HepG2 (cell line): ENCODE data around the gene TMEM185B. TPM values are rescaled to one million over a fixed set of nuclear protein-coding genes. Genes with fewer than 3 reads are reported as not detected.

ENCODE experiments used
- PHF21A ChIP-seq: sonication (generic); formaldehyde crosslinking; IDR thresholded peaks from 2 replicates; pipeline ENCODE4 v1.5.0; 2020; ENCODE audit warnings: mild to moderate bottlenecking, missing genetic modification reagents
- RBFOX2 ChIP-seq: fragments of 200-400 bp; formaldehyde crosslinking; IDR thresholded peaks from 2 replicates; pipeline ENCODE4 v1.6.1; 2017; ENCODE audit warnings: low read depth, mild to moderate bottlenecking, low read length
- SP140L ChIP-seq: sonication (generic); formaldehyde crosslinking; IDR thresholded peaks from 2 replicates; pipeline ENCODE4 v1.4.0; 2020; ENCODE audit warnings: missing genetic modification reagents, borderline replicate concordance
- ZFY ChIP-seq: sonication (generic); formaldehyde crosslinking; IDR thresholded peaks from 2 replicates; pipeline ENCODE4 v1.4.0; 2020; ENCODE audit warnings: missing genetic modification reagents
- ZNF713 ChIP-seq: sonication (generic); formaldehyde crosslinking; IDR thresholded peaks from 2 replicates; pipeline ENCODE4 v1.4.0; 2020; ENCODE audit warnings: mild to moderate bottlenecking, missing genetic modification reagents
- polyA plus RNA-seq, 8 experiments: library from polyadenylated mRNA; depleted of rRNA in 3 of 8; stranded (reverse) in 7 of 8; unstranded in 1 of 8; fragments of >200 nt; fragmentation: Illumina TruSeq in 4 of 8; extraction: Trizol in 4 of 8; gene quantifications; 2 replicates each; pipeline versions ENCODE4 v1.2.1 to v1.2.3, GENCODE V29; 2011 to 2016; ENCODE audit warnings: low read depth in 4 of 8, missing spikeins in 1 of 8, mixed read lengths in 1 of 8; ENCODE audit not compliant: insufficient read depth in 1 of 8
- total RNA-seq, 5 experiments: library from RNA; depleted of rRNA; stranded (reverse); fragments of >200 nt; fragmentation: Illumina TruSeq; extraction: Trizol; gene quantifications; 2 replicates each; pipeline ENCODE4 v1.2.3, GENCODE V29; 2016; ENCODE audit warnings: low read depth in 1 of 5
- TF ChIP-seq, protein P1 (sequence below): sonication (generic); formaldehyde crosslinking; IDR thresholded peaks from 2 replicates; pipeline ENCODE4 v1.4.0; 2020; ENCODE audit warnings: mild to moderate bottlenecking, missing genetic modification reagents, borderline replicate concordance
- TF ChIP-seq, protein P2 (sequence below): sonication (generic); formaldehyde crosslinking; IDR thresholded peaks from 2 replicates; pipeline ENCODE4 v1.5.0; 2020; ENCODE audit warnings: mild to moderate bottlenecking, missing genetic modification reagents
- TF ChIP-seq, protein P3 (sequence below): sonication (generic); formaldehyde crosslinking; IDR thresholded peaks from 2 replicates; pipeline ENCODE4 v1.4.0; 2020; ENCODE audit warnings: missing genetic modification reagents
- TF ChIP-seq, protein P4 (sequence below), 2 experiments: sonication (generic) in 1 of 2; formaldehyde crosslinking in 1 of 2; IDR thresholded peaks; 2 replicates each; pipeline versions ENCODE4 v1.4.0 to v1.6.1; 2016 to 2020; ENCODE audit warnings: borderline replicate concordance in 1 of 2, low read depth in 1 of 2, mild to moderate bottlenecking in 1 of 2, missing genetic modification reagents in 1 of 2

Gene TMEM185B
- total and polyA plus RNA-seq, 2 of the 13 experiments (the other 11 are each of a cell fraction or from before 2014, with no cell fraction given): 5.6 to 7.0 TPM

DNA sequence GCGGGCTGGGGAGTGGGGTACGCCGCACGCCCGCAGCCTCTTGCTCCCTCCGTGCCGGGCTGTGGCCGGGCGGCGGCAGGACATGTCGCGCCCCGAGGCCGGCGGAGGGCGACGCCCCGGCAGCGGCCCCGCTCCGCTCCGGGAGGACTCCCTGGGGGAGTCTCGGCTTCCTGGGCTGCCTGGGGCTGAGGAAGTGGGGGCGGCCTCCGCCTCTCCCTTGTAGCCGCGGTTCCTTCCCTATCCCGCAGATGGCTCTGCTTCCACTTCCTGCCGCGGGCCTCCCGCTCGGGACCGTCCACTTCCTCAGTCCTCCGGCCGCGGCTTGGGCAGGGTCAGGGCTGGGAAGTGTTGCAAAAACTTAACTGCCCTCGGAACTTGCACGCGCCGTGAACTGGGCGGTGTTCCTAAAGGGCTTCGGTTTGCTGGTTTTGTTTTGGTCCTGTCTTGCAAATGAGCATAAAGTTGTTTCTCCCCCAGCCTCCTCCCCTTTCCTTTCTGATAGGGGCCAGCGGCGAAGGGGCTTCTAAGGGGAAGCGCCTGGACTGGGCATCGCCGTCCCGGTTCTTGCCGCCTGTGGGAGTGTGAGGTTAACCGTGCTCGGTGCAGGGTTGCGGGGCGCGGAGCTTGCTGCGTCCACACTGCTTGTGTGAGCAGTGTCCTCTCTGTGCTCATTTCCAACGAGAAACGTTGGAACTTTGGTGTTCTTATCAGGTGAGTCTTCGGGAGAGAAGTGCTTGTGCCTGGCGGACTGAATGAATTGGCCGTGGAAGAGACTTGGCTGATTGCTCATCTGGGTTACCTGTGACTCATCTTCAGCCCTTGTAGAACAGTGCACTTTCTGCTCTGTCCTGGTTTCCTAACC lies 30.1 kb upstream of the TMEM185B start (continued):
- TF ChIP-seq, protein P1, sequence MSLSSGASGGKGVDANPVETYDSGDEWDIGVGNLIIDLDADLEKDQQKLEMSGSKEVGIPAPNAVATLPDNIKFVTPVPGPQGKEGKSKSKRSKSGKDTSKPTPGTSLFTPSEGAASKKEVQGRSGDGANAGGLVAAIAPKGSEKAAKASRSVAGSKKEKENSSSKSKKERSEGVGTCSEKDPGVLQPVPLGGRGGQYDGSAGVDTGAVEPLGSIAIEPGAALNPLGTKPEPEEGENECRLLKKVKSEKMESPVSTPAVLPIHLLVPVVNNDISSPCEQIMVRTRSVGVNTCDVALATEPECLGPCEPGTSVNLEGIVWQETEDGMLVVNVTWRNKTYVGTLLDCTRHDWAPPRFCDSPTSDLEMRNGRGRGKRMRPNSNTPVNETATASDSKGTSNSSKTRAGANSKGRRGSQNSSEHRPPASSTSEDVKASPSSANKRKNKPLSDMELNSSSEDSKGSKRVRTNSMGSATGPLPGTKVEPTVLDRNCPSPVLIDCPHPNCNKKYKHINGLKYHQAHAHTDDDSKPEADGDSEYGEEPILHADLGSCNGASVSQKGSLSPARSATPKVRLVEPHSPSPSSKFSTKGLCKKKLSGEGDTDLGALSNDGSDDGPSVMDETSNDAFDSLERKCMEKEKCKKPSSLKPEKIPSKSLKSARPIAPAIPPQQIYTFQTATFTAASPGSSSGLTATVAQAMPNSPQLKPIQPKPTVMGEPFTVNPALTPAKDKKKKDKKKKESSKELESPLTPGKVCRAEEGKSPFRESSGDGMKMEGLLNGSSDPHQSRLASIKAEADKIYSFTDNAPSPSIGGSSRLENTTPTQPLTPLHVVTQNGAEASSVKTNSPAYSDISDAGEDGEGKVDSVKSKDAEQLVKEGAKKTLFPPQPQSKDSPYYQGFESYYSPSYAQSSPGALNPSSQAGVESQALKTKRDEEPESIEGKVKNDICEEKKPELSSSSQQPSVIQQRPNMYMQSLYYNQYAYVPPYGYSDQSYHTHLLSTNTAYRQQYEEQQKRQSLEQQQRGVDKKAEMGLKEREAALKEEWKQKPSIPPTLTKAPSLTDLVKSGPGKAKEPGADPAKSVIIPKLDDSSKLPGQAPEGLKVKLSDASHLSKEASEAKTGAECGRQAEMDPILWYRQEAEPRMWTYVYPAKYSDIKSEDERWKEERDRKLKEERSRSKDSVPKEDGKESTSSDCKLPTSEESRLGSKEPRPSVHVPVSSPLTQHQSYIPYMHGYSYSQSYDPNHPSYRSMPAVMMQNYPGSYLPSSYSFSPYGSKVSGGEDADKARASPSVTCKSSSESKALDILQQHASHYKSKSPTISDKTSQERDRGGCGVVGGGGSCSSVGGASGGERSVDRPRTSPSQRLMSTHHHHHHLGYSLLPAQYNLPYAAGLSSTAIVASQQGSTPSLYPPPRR (CRISPR knock-in tag): no peak; the same call in 1 of the 2 replicates
- TF ChIP-seq, protein P2, sequence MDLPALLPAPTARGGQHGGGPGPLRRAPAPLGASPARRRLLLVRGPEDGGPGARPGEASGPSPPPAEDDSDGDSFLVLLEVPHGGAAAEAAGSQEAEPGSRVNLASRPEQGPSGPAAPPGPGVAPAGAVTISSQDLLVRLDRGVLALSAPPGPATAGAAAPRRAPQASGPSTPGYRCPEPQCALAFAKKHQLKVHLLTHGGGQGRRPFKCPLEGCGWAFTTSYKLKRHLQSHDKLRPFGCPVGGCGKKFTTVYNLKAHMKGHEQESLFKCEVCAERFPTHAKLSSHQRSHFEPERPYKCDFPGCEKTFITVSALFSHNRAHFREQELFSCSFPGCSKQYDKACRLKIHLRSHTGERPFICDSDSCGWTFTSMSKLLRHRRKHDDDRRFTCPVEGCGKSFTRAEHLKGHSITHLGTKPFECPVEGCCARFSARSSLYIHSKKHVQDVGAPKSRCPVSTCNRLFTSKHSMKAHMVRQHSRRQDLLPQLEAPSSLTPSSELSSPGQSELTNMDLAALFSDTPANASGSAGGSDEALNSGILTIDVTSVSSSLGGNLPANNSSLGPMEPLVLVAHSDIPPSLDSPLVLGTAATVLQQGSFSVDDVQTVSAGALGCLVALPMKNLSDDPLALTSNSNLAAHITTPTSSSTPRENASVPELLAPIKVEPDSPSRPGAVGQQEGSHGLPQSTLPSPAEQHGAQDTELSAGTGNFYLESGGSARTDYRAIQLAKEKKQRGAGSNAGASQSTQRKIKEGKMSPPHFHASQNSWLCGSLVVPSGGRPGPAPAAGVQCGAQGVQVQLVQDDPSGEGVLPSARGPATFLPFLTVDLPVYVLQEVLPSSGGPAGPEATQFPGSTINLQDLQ (CRISPR knock-in tag): 0 out of 2 replicates have a peak, but pooled peaks have one; percentile 7
- TF ChIP-seq, protein P3, sequence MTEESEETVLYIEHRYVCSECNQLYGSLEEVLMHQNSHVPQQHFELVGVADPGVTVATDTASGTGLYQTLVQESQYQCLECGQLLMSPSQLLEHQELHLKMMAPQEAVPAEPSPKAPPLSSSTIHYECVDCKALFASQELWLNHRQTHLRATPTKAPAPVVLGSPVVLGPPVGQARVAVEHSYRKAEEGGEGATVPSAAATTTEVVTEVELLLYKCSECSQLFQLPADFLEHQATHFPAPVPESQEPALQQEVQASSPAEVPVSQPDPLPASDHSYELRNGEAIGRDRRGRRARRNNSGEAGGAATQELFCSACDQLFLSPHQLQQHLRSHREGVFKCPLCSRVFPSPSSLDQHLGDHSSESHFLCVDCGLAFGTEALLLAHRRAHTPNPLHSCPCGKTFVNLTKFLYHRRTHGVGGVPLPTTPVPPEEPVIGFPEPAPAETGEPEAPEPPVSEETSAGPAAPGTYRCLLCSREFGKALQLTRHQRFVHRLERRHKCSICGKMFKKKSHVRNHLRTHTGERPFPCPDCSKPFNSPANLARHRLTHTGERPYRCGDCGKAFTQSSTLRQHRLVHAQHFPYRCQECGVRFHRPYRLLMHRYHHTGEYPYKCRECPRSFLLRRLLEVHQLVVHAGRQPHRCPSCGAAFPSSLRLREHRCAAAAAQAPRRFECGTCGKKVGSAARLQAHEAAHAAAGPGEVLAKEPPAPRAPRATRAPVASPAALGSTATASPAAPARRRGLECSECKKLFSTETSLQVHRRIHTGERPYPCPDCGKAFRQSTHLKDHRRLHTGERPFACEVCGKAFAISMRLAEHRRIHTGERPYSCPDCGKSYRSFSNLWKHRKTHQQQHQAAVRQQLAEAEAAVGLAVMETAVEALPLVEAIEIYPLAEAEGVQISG (CRISPR knock-in tag): peak; percentile 79
- TF ChIP-seq RBFOX2 (peak; percentile 60), ZNF713 (CRISPR knock-in tag) (0 out of 2 replicates have a peak, but pooled peaks have one; percentile 15), SP140L (CRISPR knock-in tag) (no peak), ZFY (CRISPR knock-in tag) (peak; percentile 86), PHF21A (no peak; the same call in 1 of the 2 replicates)
- TF ChIP-seq, protein P4, sequence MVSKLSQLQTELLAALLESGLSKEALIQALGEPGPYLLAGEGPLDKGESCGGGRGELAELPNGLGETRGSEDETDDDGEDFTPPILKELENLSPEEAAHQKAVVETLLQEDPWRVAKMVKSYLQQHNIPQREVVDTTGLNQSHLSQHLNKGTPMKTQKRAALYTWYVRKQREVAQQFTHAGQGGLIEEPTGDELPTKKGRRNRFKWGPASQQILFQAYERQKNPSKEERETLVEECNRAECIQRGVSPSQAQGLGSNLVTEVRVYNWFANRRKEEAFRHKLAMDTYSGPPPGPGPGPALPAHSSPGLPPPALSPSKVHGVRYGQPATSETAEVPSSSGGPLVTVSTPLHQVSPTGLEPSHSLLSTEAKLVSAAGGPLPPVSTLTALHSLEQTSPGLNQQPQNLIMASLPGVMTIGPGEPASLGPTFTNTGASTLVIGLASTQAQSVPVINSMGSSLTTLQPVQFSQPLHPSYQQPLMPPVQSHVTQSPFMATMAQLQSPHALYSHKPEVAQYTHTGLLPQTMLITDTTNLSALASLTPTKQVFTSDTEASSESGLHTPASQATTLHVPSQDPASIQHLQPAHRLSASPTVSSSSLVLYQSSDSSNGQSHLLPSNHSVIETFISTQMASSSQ (IDR thresholded peaks at IDR 0.05; ENCODE audit: low read depth): no peak
- TF ChIP-seq, protein P4 (CRISPR knock-in tag; IDR thresholded peaks at IDR 0.05; ENCODE audit: borderline replicate concordance): no peak
